Measurements from ENCODE around the gene PTPRO. TPM values are rescaled to one million over a fixed set of nuclear protein-coding genes. Genes with fewer than 3 reads are reported as not detected.

The PTPRO gene
- total RNA-seq, 1 donor from 2014 or later: 5.8 TPM

DNA sequence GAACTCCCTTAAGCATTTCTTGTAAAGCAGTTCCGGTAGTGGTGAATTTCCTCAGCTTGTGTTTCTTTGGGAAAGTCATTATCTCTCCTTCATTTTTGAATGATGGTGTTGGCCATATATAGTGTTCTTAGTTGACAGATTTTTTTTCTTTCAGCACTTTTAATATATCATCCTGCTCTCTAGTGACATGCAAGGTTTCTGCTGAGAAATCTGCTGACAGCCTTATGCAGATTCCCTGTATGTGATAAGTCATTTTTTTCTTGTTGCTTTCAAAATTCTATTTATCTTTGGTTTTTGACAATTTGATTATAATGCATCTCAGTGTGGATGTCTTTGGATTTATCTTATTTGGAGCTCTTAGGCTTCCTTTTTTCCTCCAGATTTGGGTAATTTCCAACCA, 135.7 kb downstream of the PTPRO start:
- H3K79me2 ChIP-seq (ENCODE audit: low read depth): no peaks in the 10 kb centered on the region
- no peak for TF ChIP-seq EZH2 (IDR thresholded peaks at IDR 0.05)
- TF ChIP-seq, protein P1, sequence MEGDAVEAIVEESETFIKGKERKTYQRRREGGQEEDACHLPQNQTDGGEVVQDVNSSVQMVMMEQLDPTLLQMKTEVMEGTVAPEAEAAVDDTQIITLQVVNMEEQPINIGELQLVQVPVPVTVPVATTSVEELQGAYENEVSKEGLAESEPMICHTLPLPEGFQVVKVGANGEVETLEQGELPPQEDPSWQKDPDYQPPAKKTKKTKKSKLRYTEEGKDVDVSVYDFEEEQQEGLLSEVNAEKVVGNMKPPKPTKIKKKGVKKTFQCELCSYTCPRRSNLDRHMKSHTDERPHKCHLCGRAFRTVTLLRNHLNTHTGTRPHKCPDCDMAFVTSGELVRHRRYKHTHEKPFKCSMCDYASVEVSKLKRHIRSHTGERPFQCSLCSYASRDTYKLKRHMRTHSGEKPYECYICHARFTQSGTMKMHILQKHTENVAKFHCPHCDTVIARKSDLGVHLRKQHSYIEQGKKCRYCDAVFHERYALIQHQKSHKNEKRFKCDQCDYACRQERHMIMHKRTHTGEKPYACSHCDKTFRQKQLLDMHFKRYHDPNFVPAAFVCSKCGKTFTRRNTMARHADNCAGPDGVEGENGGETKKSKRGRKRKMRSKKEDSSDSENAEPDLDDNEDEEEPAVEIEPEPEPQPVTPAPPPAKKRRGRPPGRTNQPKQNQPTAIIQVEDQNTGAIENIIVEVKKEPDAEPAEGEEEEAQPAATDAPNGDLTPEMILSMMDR (IDR thresholded peaks at IDR 0.05): no peak
- TF ChIP-seq EZH2phosphoT487 (IDR thresholded peaks at IDR 0.05): no peak
- H3K4me1 Mint-ChIP-seq: no peaks in the 10 kb centered on the region
- no peak overlapping the region for H3K4me3 Mint-ChIP-seq
- no peak for DNase-seq (ENCODE audit: low spot score)
- no peaks in the 10 kb centered on the region for H3K4me1 ChIP-seq
- H3K36me3 Mint-ChIP-seq: peaks cover 3% of the 10 kb centered on the region
- H3K27me3 ChIP-seq: no peaks in the 10 kb centered on the region
- no peak overlapping the region for H3K4me2 ChIP-seq
- H2AFZ ChIP-seq (replicated peaks): no peak overlapping the region
- H3K36me3 ChIP-seq: no peaks in the 10 kb centered on the region
- no peaks in the 10 kb centered on the region for H4K20me1 ChIP-seq (ENCODE audit: low read depth)
- no peaks in the 10 kb centered on the region for H3F3A ChIP-seq (ENCODE audit: low read depth)
- peaks cover 9% of the 10 kb centered on the region for H3K9me3 Mint-ChIP-seq
- no peak overlapping the region for H3K9ac ChIP-seq
- H3K27ac Mint-ChIP-seq: no peak overlapping the region
- H3K4me3 ChIP-seq: no peak overlapping the region
- H3K27ac ChIP-seq: no peak overlapping the region
- peaks cover 13% of the 10 kb centered on the region for H3K9me3 ChIP-seq (ENCODE audit: low read depth)
- H3K27me3 Mint-ChIP-seq (ENCODE audit: insufficient read depth, low read depth): no peaks in the 10 kb centered on the region

DNA sequence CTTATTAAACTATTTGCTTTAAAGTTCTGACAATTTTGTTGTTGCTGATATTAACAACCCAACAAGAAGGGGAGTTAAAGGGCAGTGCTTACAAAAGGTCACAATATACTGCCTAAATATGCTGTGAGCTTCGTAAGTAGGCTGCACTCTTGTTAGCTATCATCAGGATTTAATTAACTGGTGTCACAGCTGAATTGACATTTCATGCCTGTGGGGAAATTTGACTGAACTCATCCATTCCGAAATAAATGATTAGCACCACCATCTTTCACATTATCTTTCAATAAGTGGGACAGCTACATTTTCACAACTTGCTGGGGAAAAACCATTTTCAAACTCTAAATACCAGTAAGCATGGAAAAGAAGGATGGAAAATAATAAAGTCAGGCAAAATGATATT, 146.6 kb downstream of the PTPRO start:
- H3K36me3 ChIP-seq: no peaks in the 10 kb centered on the region
- TF ChIP-seq EZH2 (IDR thresholded peaks at IDR 0.05): no peak
- TF ChIP-seq, protein P1 (IDR thresholded peaks at IDR 0.05): no peak
- TF ChIP-seq EZH2phosphoT487 (IDR thresholded peaks at IDR 0.05): no peak
- no peak overlapping the region for H3K4me3 ChIP-seq
- peaks cover 4% of the 10 kb centered on the region for H3K4me1 ChIP-seq
- no peaks in the 10 kb centered on the region for H3K27me3 ChIP-seq
- no peaks in the 10 kb centered on the region for H3K79me2 ChIP-seq (ENCODE audit: low read depth)
- Mint-ChIP-seq H3K4me3 (no peak overlapping the region), H3K27ac (no peak overlapping the region), H3K4me1 (peaks cover 11% of the 10 kb centered on the region), H3K36me3 (no peaks in the 10 kb centered on the region), H3K9me3 (no peaks in the 10 kb centered on the region), H3K27me3 (ENCODE audit: insufficient read depth, low read depth) (no peaks in the 10 kb centered on the region)
- H3K9ac ChIP-seq: no peak overlapping the region
- no peaks in the 10 kb centered on the region for H4K20me1 ChIP-seq (ENCODE audit: low read depth)
- no peaks in the 10 kb centered on the region for H3F3A ChIP-seq (ENCODE audit: low read depth)
- H3K4me2 ChIP-seq: no peak overlapping the region
- no peak overlapping the region for H2AFZ ChIP-seq (replicated peaks)
- H3K27ac ChIP-seq: no peak overlapping the region
- no peaks in the 10 kb centered on the region for H3K9me3 ChIP-seq (ENCODE audit: low read depth)
- DNase-seq (ENCODE audit: low spot score): no peak

DNA sequence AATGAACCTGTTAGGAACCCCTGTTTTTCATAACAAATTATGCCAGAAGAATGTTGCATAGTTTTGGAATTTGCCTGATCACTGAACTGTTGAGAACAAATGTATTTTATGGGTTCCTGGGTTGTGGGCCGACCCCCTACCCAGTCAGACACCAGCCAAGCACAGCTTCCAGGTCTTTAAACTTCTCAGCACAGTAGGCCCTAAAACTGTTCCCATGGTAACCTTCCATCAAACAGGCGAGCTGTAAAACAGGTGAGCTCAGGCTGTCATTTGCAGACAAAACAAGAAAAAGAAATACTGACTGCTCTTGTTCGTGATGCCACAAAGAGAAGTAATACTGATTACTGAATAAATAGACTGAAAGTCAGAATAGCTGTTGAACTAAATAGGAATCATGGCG, 147.0 kb downstream of the PTPRO start:
- Histone ChIP-seq H3K27ac (no peak overlapping the region), H3K27me3 (no peaks in the 10 kb centered on the region)

More for the DNA sequence above, 147.0 kb downstream of the PTPRO start:
- Histone ChIP-seq H3K9ac (no peak overlapping the region), H3K4me2 (no peak overlapping the region), H3K36me3 (no peaks in the 10 kb centered on the region), H4K20me1 (ENCODE audit: low read depth) (no peaks in the 10 kb centered on the region), H3K9me3 (ENCODE audit: low read depth) (no peaks in the 10 kb centered on the region), H3K79me2 (ENCODE audit: low read depth) (no peaks in the 10 kb centered on the region), H3K4me1 (peaks cover 4% of the 10 kb centered on the region), H3K4me3 (no peak overlapping the region), H3F3A (ENCODE audit: low read depth) (no peaks in the 10 kb centered on the region), H2AFZ (replicated peaks) (no peak overlapping the region)
- Mint-ChIP-seq H3K4me3 (no peak overlapping the region), H3K36me3 (no peaks in the 10 kb centered on the region), H3K27me3 (ENCODE audit: insufficient read depth, low read depth) (no peaks in the 10 kb centered on the region), H3K9me3 (no peaks in the 10 kb centered on the region), H3K27ac (no peak overlapping the region), H3K4me1 (peaks cover 11% of the 10 kb centered on the region)
- DNase-seq (ENCODE audit: low spot score): no peak
- TF ChIP-seq EZH2phosphoT487 (IDR thresholded peaks at IDR 0.05) (no peak), EZH2 (IDR thresholded peaks at IDR 0.05) (no peak)
- TF ChIP-seq, protein P1 (IDR thresholded peaks at IDR 0.05): no peak
